Stimulated activated CD4-positive, alpha-beta T cell treated with anti-CD3 and anti-CD28 coated beads, TNF-alpha, amount 100 ng/mL, for 1 hour (primary cell): ENCODE results near the gene PLCB1.

Experiments used
- DNase-seq, 3 donors: peaks; one replicate each; pipeline ENCODE4 v3.0.0-alpha.2; 2020; ENCODE audit warnings: low read depth in 3 of 3, low spot score in 1 of 3

The PLCB1 gene

DNA sequence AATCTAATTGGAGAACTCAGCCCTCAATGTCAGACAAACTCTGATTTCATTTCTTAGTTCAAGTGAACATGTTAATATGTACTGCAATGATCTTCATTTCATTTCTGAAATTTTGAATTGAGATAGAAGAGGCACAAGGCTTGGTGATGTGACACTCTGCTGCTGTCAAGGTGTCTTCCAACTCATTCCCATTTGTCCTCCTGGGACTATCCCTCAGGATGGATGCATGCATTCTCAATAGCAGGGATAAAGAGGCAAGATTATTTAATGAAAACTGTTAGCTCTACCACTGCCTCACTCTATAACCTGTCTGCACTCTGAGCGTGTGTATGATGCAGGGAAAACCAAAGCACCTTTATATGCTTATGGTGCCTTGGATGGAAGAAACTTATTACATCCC, 78.7 kb downstream of the PLCB1 start:
- no peak for DNase-seq

DNA sequence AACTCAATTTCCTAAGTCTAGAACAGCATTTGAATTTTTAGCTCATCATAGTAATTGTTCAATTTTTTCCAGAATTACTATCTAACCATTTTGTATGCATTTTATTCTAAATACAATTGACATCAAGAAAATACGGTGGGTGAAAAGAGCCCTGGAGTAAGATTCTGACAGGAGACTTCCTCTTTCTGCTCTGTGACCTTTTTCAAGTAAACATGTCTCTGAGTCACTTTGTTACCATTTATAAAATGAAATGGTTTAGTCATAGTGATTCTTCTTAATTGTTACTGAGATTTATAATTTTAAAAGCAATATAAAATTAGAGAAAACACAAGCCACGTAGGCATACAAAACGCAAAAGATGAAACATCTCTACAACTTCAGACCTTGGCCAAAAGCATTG, 80.2 kb downstream of the PLCB1 start:
- no peak for DNase-seq

DNA sequence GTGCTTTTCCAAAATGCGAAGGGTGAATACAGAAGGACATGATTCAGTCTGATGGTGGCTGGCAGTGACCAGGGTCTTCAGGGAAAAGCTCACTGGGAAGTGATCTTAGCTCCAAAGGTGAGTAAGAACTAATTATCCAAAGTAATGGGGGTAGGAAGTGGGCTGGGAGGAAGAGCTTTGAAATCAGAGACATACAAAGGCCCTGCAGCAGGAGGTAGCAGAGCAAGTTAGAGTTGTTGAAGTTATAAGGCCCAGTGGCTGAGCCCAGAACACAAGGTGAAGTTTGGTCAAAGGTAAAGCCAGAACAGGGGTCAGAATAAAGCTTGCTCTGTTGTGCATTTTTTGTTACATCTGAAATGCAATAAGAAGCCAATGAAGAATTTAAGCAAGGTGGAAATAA, 81.2 kb downstream of the PLCB1 start:
- no peak for DNase-seq

GRCh38 chr20:8213831-8214587, 81.9 kb downstream of the PLCB1 start:
- DNase-seq, result no peak

- DNase-seq, result no peak
Measured at GRCh38 chr20:8215361-8215781, 83.3 kb downstream of the PLCB1 start.

GRCh38 chr20:8216375-8217200, 84.5 kb downstream of the PLCB1 start:
- DNase-seq, result no peak

DNA sequence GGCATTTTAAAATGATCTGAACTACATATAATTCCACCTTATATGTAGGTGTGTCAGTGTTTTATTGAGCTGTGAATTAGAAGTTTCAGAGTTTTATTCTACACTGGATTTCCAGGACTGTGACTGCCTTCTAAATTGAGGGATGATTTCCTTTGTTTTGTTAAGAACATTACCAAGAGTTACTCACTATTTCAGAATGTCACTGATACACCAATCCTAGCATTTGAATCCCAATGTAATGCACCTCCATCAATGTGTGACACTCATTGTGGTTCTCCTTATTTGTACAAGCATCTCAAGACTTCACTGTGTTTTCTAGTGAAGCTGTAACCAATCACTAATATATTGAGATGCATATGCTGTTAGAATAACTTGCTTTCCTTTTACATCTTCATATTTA, 86.8 kb downstream of the PLCB1 start:
- no peak for DNase-seq

- DNase-seq, result no peak
Measured at GRCh38 chr20:8219403-8219802, 87.3 kb downstream of the PLCB1 start.

- no peak for DNase-seq
Measured at GRCh38 chr20:8220716-8221115, 88.7 kb downstream of the PLCB1 start.

- no peak for DNase-seq
Measured at GRCh38 chr20:8221887-8222419, 89.9 kb downstream of the PLCB1 start.

DNA sequence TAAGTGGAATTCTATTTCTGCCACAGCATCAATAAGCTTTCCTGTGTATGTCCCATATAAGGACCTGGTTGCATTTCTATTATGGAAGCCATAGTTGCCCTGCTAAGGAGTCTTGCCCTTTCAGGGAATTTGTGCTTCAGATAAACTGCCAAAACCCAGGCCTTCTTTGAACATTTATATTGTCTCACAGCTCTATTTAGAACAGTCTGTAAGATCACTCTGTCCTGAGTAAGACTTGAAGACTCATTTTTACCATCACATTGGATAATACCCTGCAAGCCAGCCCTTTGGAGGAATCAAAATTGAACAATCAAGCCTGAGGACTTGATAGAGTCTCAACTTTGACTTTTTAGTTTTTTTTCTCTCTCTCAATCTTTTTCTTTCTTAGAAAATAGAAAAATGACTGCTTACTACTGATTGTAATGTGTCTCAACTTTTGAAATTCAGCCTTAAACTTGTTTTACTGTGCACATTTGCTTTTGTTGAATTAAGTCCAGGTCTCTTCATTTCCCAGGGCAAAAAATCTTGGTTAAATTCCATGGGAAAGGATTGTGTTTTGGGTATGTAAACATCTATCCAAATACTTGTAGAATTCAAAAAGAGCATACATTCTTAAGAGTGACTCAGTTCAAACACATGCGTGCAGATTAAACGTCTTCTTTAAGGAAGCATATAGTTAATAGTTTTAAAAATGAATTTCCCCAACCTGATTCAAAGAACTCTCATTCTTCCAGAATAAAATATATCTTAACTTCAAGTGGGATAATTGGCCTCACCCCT, 91.2 kb downstream of the PLCB1 start:
- DNase-seq, result no peak

DNA sequence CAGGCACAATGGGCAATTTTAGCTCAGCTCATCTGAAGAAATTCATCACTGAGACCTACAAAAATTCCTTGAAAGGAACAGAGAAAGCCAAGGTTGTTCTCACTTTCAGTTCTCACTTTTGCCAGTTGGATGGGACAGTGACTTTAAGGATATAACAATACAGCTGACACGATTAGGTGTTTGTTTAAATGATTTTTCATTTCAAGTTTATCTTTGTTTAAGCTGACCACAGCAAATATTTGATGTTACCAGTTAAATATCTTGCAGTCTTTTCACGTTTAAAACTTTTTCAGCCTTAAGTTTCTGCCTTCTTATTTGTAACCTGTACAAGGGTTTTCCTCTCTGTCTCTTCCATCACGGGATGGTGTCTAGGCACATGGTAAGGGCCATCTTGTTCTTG, 93.6 kb downstream of the PLCB1 start:
- no peak for DNase-seq

DNA sequence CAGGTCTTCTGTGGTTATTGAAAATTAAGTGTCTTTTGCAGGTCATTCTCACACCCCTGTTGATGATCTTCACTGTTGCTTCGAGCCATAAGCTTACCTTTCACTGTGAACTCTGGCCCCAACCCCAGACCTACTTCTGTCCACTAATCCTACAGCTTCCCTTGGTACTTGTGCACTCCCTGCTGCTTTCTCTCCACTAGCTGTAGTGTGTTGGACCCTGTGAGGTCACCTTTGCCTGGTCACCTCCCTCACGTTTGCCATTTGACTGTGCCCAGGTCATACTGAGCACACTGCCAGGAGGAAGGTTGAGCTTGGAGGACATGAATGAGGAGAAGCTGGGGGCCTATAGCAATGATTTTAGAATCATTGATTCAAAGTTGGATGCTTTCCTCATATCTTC, 94.0 kb downstream of the PLCB1 start:
- DNase-seq, result no peak

- no peak for DNase-seq
Measured at GRCh38 chr20:8227293-8227692, 95.2 kb downstream of the PLCB1 start.

- DNase-seq, result no peak
Measured at GRCh38 chr20:8228315-8228714, 96.2 kb downstream of the PLCB1 start.

- no peak for DNase-seq
Measured at GRCh38 chr20:8229090-8229489, 97.0 kb downstream of the PLCB1 start.

- no peak for DNase-seq
Measured at GRCh38 chr20:8231038-8231437, 99.0 kb downstream of the PLCB1 start.

GRCh38 chr20:8232332-8232731, 100.3 kb downstream of the PLCB1 start:
- DNase-seq, result no peak

DNA sequence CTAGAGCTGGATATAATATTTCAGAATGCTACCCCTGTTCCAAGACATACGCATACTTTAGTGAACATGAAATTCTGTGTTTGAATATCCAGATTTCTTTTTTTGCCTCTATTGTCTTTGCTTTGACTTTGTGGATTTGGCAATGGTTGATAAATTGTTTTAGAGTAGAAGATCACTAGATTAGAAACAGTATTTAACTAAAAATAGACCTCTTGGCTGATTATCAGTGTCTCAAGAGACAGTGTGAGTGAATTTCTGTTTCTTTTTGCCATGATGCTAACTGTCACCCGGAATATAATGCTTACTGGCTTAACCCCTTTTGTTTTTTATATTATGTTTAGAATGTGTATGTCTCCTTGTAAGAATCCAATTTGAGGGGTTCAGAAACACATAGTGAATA, 102.5 kb downstream of the PLCB1 start:
- DNase-seq, result no peak

GRCh38 chr20:8242066-8242465, 110.0 kb downstream of the PLCB1 start:
- no peak for DNase-seq
